ENCODE results near the gene RECQL5. TPM values are rescaled to one million over a fixed set of nuclear protein-coding genes. Genes with fewer than 3 reads are reported as not detected.
"Not testable (repeated sequence)": the region's sequence is repeated elsewhere in the genome, so short reads cannot be mapped to it uniquely, and the experiment has no call there.

RECQL5 gene
- total RNA-seq, 2 experiments from 2014 or later: 90.0 to 139 TPM

GRCh38 chr17:75639771-75640555 is 27.0 kb downstream of the RECQL5 start:
- no peak overlapping the region for H3K27ac ChIP-seq (ENCODE audit: low read depth, low read length, poor library complexity, severe bottlenecking)
- intact Hi-C loops (cut with micrococcal nuclease; ENCODE audit: unreplicated experiment): no loop called here
- no peak overlapping the region for H3K4me3 ChIP-seq (ENCODE audit: low read depth, low read length, poor library complexity, severe bottlenecking)
- POLR2A ChIA-PET: no interaction called here
- H4K20me1 ChIP-seq (ENCODE audit: insufficient read depth, low read length): no peaks in the 10 kb centered on the region
- no peak overlapping the region for H3K4me2 ChIP-seq (ENCODE audit: low read length)
- CTCF ChIA-PET (ENCODE audit: unreplicated experiment): no interaction called here
- H3K36me3 ChIP-seq (ENCODE audit: insufficient read depth, low read length): peaks cover 27% of the 10 kb centered on the region
- TF ChIP-seq EZH2phosphoT487 (IDR thresholded peaks at IDR 0.05; ENCODE audit: borderline replicate concordance, low read depth, low read length) (no peak), CTCF (conservative IDR thresholded peaks at IDR 0.05; ENCODE audit: low read length) (no peak)
- H3K79me2 ChIP-seq (ENCODE audit: insufficient read depth, low read depth, low read length): no peaks in the 10 kb centered on the region
- BruUV-seq (replicated peaks): no TSS peak
- no peaks in the 10 kb centered on the region for H3K4me1 ChIP-seq (ENCODE audit: insufficient read depth, low read length, poor library complexity, severe bottlenecking)
- DNase-seq (ENCODE audit: low spot score): no peak
- no peaks in the 10 kb centered on the region for H3K9me3 ChIP-seq (ENCODE audit: low read length)
- no peak overlapping the region for H2AFZ ChIP-seq (ENCODE audit: low read length)
- no peaks in the 10 kb centered on the region for H3K9me2 ChIP-seq (ENCODE audit: insufficient read depth, low read length)

- no peaks in the 10 kb centered on the region for H3K79me2 ChIP-seq (ENCODE audit: insufficient read depth, low read depth, low read length)
- H3K4me2 ChIP-seq (ENCODE audit: low read length): no peak overlapping the region
- no peak overlapping the region for H3K4me3 ChIP-seq (ENCODE audit: low read depth, low read length, poor library complexity, severe bottlenecking)
- no peak overlapping the region for H3K27ac ChIP-seq (ENCODE audit: low read depth, low read length, poor library complexity, severe bottlenecking)
- peaks cover 24% of the 10 kb centered on the region for H3K36me3 ChIP-seq (ENCODE audit: insufficient read depth, low read length)
- BruUV-seq (replicated peaks): no TSS peak
- DNase-seq (ENCODE audit: low spot score): no peak
- POLR2A ChIA-PET: no interaction called here
- no peaks in the 10 kb centered on the region for H4K20me1 ChIP-seq (ENCODE audit: insufficient read depth, low read length)
- no peak for TF ChIP-seq CTCF (conservative IDR thresholded peaks at IDR 0.05; ENCODE audit: low read length)
- TF ChIP-seq EZH2phosphoT487 (IDR thresholded peaks at IDR 0.05; ENCODE audit: borderline replicate concordance, low read depth, low read length): no peak
- no peak overlapping the region for H2AFZ ChIP-seq (ENCODE audit: low read length)
- peaks cover 2% of the 10 kb centered on the region for H3K4me1 ChIP-seq (ENCODE audit: insufficient read depth, low read length, poor library complexity, severe bottlenecking)
- intact Hi-C loops (cut with micrococcal nuclease; ENCODE audit: unreplicated experiment): no loop called here
- no peaks in the 10 kb centered on the region for H3K9me2 ChIP-seq (ENCODE audit: insufficient read depth, low read length)
- no peaks in the 10 kb centered on the region for H3K9me3 ChIP-seq (ENCODE audit: low read length)
- CTCF ChIA-PET (ENCODE audit: unreplicated experiment): no interaction called here
These were observed 27.6 kb downstream of the RECQL5 start for GRCh38 chr17:75639327-75639726.

GRCh38 chr17:75638893-75639292 is 28.1 kb downstream of the RECQL5 start:
- Histone ChIP-seq H2AFZ (ENCODE audit: low read length) (no peak overlapping the region), H3K4me1 (ENCODE audit: insufficient read depth, low read length, poor library complexity, severe bottlenecking) (peaks cover 6% of the 10 kb centered on the region), H3K4me3 (ENCODE audit: low read depth, low read length, poor library complexity, severe bottlenecking) (no peak overlapping the region), H3K36me3 (ENCODE audit: insufficient read depth, low read length) (peaks cover 21% of the 10 kb centered on the region), H3K9me2 (ENCODE audit: insufficient read depth, low read length) (no peaks in the 10 kb centered on the region), H3K79me2 (ENCODE audit: insufficient read depth, low read depth, low read length) (no peaks in the 10 kb centered on the region), H3K4me2 (ENCODE audit: low read length) (no peak overlapping the region), H3K27ac (ENCODE audit: low read depth, low read length, poor library complexity, severe bottlenecking) (no peak overlapping the region), H4K20me1 (ENCODE audit: insufficient read depth, low read length) (no peaks in the 10 kb centered on the region), H3K9me3 (ENCODE audit: low read length) (no peaks in the 10 kb centered on the region)
- CTCF ChIA-PET (ENCODE audit: unreplicated experiment): interaction anchor here (1.0 kb wide), 1 partner anchor 16 kb away, joined by 4 read pairs; no protein-coding TSS in a partner anchor
- no peak for DNase-seq (ENCODE audit: low spot score)
- TF ChIP-seq EZH2phosphoT487 (IDR thresholded peaks at IDR 0.05; ENCODE audit: borderline replicate concordance, low read depth, low read length): no peak
- TF ChIP-seq CTCF (conservative IDR thresholded peaks at IDR 0.05; ENCODE audit: low read length): no peak
- no TSS peak for BruUV-seq (replicated peaks)
- intact Hi-C loops (cut with micrococcal nuclease; ENCODE audit: unreplicated experiment): no loop called here
- POLR2A ChIA-PET: no interaction called here

- CTCF ChIA-PET (ENCODE audit: unreplicated experiment): interaction anchor here (1.0 to 1.1 kb wide), 2 partner anchors 17 to 110 kb away, joined by 3 to 4 read pairs; no protein-coding TSS in a partner anchor
- H3K27ac ChIP-seq (ENCODE audit: low read depth, low read length, poor library complexity, severe bottlenecking); H3K9me2 ChIP-seq (ENCODE audit: insufficient read depth, low read length); H4K20me1 ChIP-seq (ENCODE audit: insufficient read depth, low read length); H3K4me3 ChIP-seq (ENCODE audit: low read depth, low read length, poor library complexity, severe bottlenecking); H3K9me3 ChIP-seq (ENCODE audit: low read length); H2AFZ ChIP-seq (ENCODE audit: low read length); DNase-seq (ENCODE audit: low spot score); BruUV-seq (replicated peaks); POLR2A ChIA-PET; H3K79me2 ChIP-seq (ENCODE audit: insufficient read depth, low read depth, low read length); H3K4me2 ChIP-seq (ENCODE audit: low read length); intact Hi-C loops (cut with micrococcal nuclease; ENCODE audit: unreplicated experiment): not testable (repeated sequence)
- peaks cover 15% of the 10 kb centered on the region; the same call in 1 of the 2 replicates for H3K36me3 ChIP-seq (ENCODE audit: insufficient read depth, low read length)
- peaks cover 14% of the 10 kb centered on the region for H3K4me1 ChIP-seq (ENCODE audit: insufficient read depth, low read length, poor library complexity, severe bottlenecking)
These were observed 28.9 kb downstream of the RECQL5 start for GRCh38 chr17:75638039-75638438.
